HEK293T (cell line): Measurements from ENCODE around the gene HM13.

Experiments used
- ARNT ChIP-seq: fragments of 450-650 bp; IDR thresholded peaks from 2 replicates; pipeline ENCODE4 v1.6.1; 2017; ENCODE audit warnings: mild to moderate bottlenecking
- ELF4 ChIP-seq: fragments of 450-650 bp; IDR thresholded peaks from 2 replicates; pipeline ENCODE4 v1.6.1; 2017; ENCODE audit warnings: antibody characterized with exemption
- FOXA1 ChIP-seq: fragments of 450-650 bp; IDR thresholded peaks from 2 replicates; pipeline ENCODE4 v1.6.1; 2016; ENCODE audit warnings: mild to moderate bottlenecking
- LEF1 ChIP-seq: fragments of 450-650 bp; IDR thresholded peaks from 2 replicates; pipeline ENCODE4 v1.6.1; 2017; ENCODE audit warnings: mild to moderate bottlenecking, borderline replicate concordance

DNA sequence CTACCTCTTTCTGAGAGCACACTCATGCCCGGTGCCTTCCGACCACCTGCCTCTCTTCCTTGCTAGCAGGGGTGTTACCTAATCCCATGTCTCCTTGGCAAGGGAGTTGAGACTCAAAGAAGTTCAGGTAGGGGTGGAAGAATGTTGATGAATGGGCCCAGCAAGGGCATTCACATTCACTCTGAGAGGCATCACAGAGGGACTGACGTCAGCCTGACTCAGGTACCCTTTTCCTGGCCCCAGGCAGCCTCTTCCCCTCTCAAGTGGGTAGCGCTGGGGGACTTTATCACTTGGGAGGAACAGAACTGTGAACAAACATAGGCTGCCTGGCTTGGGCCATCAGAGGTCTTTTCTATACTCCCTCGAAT lies 35.3 kb downstream of the HM13 start:
- no peak for TF ChIP-seq ELF4
- no peak for TF ChIP-seq FOXA1
- no peak for TF ChIP-seq LEF1
- no peak for TF ChIP-seq ARNT
